GM12878 (cell line): Measurements from ENCODE around the gene DNAJB6. TPM values are rescaled to one million over a fixed set of nuclear protein-coding genes. Genes with fewer than 3 reads are reported as not detected.

Experiments used
- ATAC-seq: fragments of 200-7000 bp; cut with Tn5 transposase; 3 replicates; pipeline ENCODE4 v1.9.1; 2020; ENCODE audit warnings: mild to moderate bottlenecking, moderate library complexity
- BruUV-seq: library from RNA; stranded (reverse); fragments of 400-500 nt; replicated peaks from 2 replicates; lab custom pipeline; 2021; lab: Mats Ljungman, UMichigan
- CTCF ChIA-PET: fragments of 300-600 bp; sonication (Branson Sonifier 250); formaldehyde crosslinking; extraction: SDS; loops from one replicate; lab custom pipeline; 2021; ENCODE audit warnings: inconsistent platforms; lab: Yijun Ruan, JAX
- POLR2A ChIA-PET: fragments of 350-600 bp; formaldehyde crosslinking; extraction: SDS; loops from one replicate; lab custom pipeline; 2021; ENCODE audit warnings: inconsistent platforms; lab: Charles Lee
- RAD21 ChIA-PET: fragments of 300-600 bp; sonication (Branson Sonifier 250); formaldehyde crosslinking; loops from one replicate; lab custom pipeline; 2023; ENCODE audit warnings: antibody characterized with exemption; ENCODE audit not compliant: unreplicated experiment; lab: Charles Lee
- SMC1A ChIA-PET: fragments of 300-600 bp; sonication (Branson Sonifier 250); formaldehyde crosslinking; loops from one replicate; lab custom pipeline; 2023; ENCODE audit not compliant: unreplicated experiment, uncharacterized antibody; lab: Charles Lee
- DNase-seq: peaks from one replicate; pipeline ENCODE4 v3.0.0-alpha.2; 2011; ENCODE audit warnings: low read depth, low spot score
- FAIRE-seq: peaks from 3 replicates; lab custom pipeline; 2011; peaks lifted over from hg19 to GRCh38; lab: Jason Lieb, UNC
- H2AFZ ChIP-seq: 2 replicates; pipeline ENCODE4 v1.6.0; 2011; ENCODE audit warnings: low read depth, low read length, control low read depth; ENCODE audit not compliant: control insufficient read depth
- H3K27ac ChIP-seq: 2 replicates; pipeline ENCODE4 v1.5.1; 2011; ENCODE audit warnings: control low read depth; ENCODE audit not compliant: control insufficient read depth, insufficient read depth
- H3K27me3 ChIP-seq, 2 experiments: replicated peaks in 1 of 2; 2 replicates each; pipeline versions ENCODE4 v1.6.0 to v1.6.1; 2011; ENCODE audit warnings: low read length in 1 of 2; ENCODE audit not compliant: control insufficient read depth in 2 of 2, insufficient read depth in 2 of 2
- H3K36me3 ChIP-seq, 2 experiments: 2 replicates each; pipeline ENCODE4 v1.5.1; 2011; ENCODE audit warnings: low read length in 1 of 2; ENCODE audit not compliant: control insufficient read depth in 2 of 2, insufficient read depth in 2 of 2
- H3K4me1 ChIP-seq: 2 replicates; pipeline ENCODE4 v1.6.1; 2011; ENCODE audit warnings: mild to moderate bottlenecking, low read length, moderate library complexity, mixed read lengths; ENCODE audit not compliant: control insufficient read depth, insufficient read depth
- H3K4me2 ChIP-seq: 2 replicates; pipeline ENCODE4 v1.6.0; 2011; ENCODE audit warnings: control low read depth; ENCODE audit not compliant: control insufficient read depth, insufficient read depth
- H3K4me3 ChIP-seq: fragments of 200-600 bp; sonication (generic); 2 replicates; pipeline ENCODE4 v1.5.1; 2016
- H3K79me2 ChIP-seq: 2 replicates; pipeline ENCODE4 v1.6.0; 2011; ENCODE audit warnings: low read length; ENCODE audit not compliant: control insufficient read depth, insufficient read depth
- H3K9ac ChIP-seq: 2 replicates; pipeline ENCODE4 v1.8.0; 2011; ENCODE audit warnings: low read length, control low read depth, mixed read lengths; ENCODE audit not compliant: control insufficient read depth, insufficient read depth
- H3K9me3 ChIP-seq: replicated peaks from 3 replicates; pipeline ENCODE4 v1.5.1; 2011; ENCODE audit warnings: mild to moderate bottlenecking, low read length; ENCODE audit not compliant: control insufficient read depth, insufficient read depth
- H4K20me1 ChIP-seq: 2 replicates; pipeline ENCODE4 v1.6.0; 2011; ENCODE audit not compliant: control insufficient read depth, insufficient read depth
- CBX3 ChIP-seq: fragments of 200-600 bp; sonication (generic); IDR thresholded peaks from 2 replicates; pipeline ENCODE4 v1.6.1; 2016; ENCODE audit warnings: low read depth, borderline replicate concordance
- EGR1 ChIP-seq, 2 experiments: IDR thresholded peaks; 1 replicate in 1 of 2; 2 replicates in 1 of 2; pipeline ENCODE4 v1.6.1; 2011 to 2012; ENCODE audit warnings: low read depth in 2 of 2, low read length in 2 of 2, borderline replicate concordance in 1 of 2, mild to moderate bottlenecking in 1 of 2, moderate library complexity in 1 of 2
- GATAD2B ChIP-seq: fragments of 450-650 bp; conservative IDR thresholded peaks from 2 replicates; pipeline ENCODE4 v1.6.1; 2017; ENCODE audit warnings: low read depth, mild to moderate bottlenecking, moderate library complexity
- NFXL1 ChIP-seq: fragments of 450-650 bp; IDR thresholded peaks from 2 replicates; pipeline ENCODE4 v1.6.1; 2017; ENCODE audit warnings: antibody characterized with exemption, mild to moderate bottlenecking, borderline replicate concordance
- RAD21 ChIP-seq: IDR thresholded peaks from 2 replicates; pipeline ENCODE4 v1.6.1; 2011; ENCODE audit warnings: mild to moderate bottlenecking, low read depth, low read length, moderate library complexity; ENCODE audit not compliant: insufficient read depth
- SIN3A ChIP-seq: IDR thresholded peaks from 2 replicates; pipeline ENCODE4 v1.6.1; 2012; ENCODE audit warnings: low read depth, low read length, improper control_type of control experiment
- TARDBP ChIP-seq: IDR thresholded peaks from 2 replicates; pipeline ENCODE4 v1.6.1; 2016; ENCODE audit warnings: borderline replicate concordance
- WGBS: methylation state at CpG from one replicate; pipeline ENCODE4 v1.1.6; 2016; ENCODE audit warnings: low lambda C conversion rate; ENCODE audit not compliant: insufficient replicate concordance, insufficient coverage; ENCODE audit errors: missing lambda C conversion rate; 5-methylcytosine and 5-hydroxymethylcytosine counted together
- in situ Hi-C: fragments of 300-500 bp; cut with MboI; formaldehyde crosslinking; loops from 9 replicates; pipeline ENCODE4 v1.14.3; 2018; ENCODE audit warnings: mixed read lengths
- intact Hi-C: fragments of 100-400 bp; cut with micrococcal nuclease; formaldehyde crosslinking; loops from one replicate; pipeline ENCODE4 v1.14.2; 2022; ENCODE audit not compliant: unreplicated experiment
- polyA plus RNA-seq, 11 experiments: library from polyadenylated mRNA; depleted of rRNA in 4 of 11; unstranded in 6 of 11; stranded (reverse) in 5 of 11; fragments of >200 nt; fragmentation: Nextera tagmentation in 4 of 11; fragmentation: Illumina TruSeq in 1 of 11; extraction: Ambion mirVana in 4 of 11; extraction: Trizol in 1 of 11; gene quantifications; 1 replicate in 1 of 11; 2 replicates in 10 of 11; pipeline versions ENCODE4 v1.2.1 to v1.2.3, GENCODE V29; 2011 to 2016; ENCODE audit warnings: inconsistent platforms in 2 of 11, missing spikeins in 2 of 11, low read depth in 1 of 11
- total RNA-seq, 4 experiments: library from RNA; depleted of rRNA in 3 of 4; stranded (reverse); fragments of >200 nt in 3 of 4; fragmentation: Illumina TruSeq in 1 of 4; extraction: Trizol in 1 of 4; gene quantifications; 2 replicates each; pipeline versions ENCODE4 v1.2.1 to v1.2.3, GENCODE V29; 2013 to 2021
- TF ChIP-seq, protein P1 (sequence below): fragments of 450-650 bp; IDR thresholded peaks from 2 replicates; pipeline ENCODE4 v1.6.1; 2016; ENCODE audit warnings: mild to moderate bottlenecking
- TF ChIP-seq, protein P2 (sequence below): fragments of 450-650 bp; IDR thresholded peaks from 2 replicates; pipeline ENCODE4 v1.6.1; 2018; ENCODE audit warnings: mild to moderate bottlenecking, low read depth, moderate library complexity; ENCODE audit not compliant: partially characterized antibody
- TF ChIP-seq, protein P3 (sequence below): fragments of 450-650 bp; formaldehyde crosslinking; IDR thresholded peaks from 2 replicates; pipeline ENCODE4 v1.4.0; 2020; ENCODE audit warnings: mild to moderate bottlenecking, moderate library complexity
- TF ChIP-seq, protein P4 (sequence below), 3 experiments: IDR thresholded peaks in 2 of 3; conservative IDR thresholded peaks in 1 of 3; 2 replicates each; pipeline ENCODE4 v1.5.1; 2011; ENCODE audit warnings: low read depth in 3 of 3, low read length in 3 of 3, mild to moderate bottlenecking in 3 of 3, control low read depth in 2 of 3, moderate library complexity in 2 of 3, inconsistent platforms in 1 of 3, mixed read lengths in 1 of 3; ENCODE audit not compliant: control insufficient read depth in 2 of 3, insufficient read depth in 1 of 3; ENCODE audit errors: extremely low read depth in 1 of 3

DNAJB6 gene
- total and polyA plus RNA-seq, 10 of the 15 experiments (the other 5 are each of a cell fraction or from before 2014, with no cell fraction given) = 34.5 to 117 (median 53.1) TPM

DNA sequence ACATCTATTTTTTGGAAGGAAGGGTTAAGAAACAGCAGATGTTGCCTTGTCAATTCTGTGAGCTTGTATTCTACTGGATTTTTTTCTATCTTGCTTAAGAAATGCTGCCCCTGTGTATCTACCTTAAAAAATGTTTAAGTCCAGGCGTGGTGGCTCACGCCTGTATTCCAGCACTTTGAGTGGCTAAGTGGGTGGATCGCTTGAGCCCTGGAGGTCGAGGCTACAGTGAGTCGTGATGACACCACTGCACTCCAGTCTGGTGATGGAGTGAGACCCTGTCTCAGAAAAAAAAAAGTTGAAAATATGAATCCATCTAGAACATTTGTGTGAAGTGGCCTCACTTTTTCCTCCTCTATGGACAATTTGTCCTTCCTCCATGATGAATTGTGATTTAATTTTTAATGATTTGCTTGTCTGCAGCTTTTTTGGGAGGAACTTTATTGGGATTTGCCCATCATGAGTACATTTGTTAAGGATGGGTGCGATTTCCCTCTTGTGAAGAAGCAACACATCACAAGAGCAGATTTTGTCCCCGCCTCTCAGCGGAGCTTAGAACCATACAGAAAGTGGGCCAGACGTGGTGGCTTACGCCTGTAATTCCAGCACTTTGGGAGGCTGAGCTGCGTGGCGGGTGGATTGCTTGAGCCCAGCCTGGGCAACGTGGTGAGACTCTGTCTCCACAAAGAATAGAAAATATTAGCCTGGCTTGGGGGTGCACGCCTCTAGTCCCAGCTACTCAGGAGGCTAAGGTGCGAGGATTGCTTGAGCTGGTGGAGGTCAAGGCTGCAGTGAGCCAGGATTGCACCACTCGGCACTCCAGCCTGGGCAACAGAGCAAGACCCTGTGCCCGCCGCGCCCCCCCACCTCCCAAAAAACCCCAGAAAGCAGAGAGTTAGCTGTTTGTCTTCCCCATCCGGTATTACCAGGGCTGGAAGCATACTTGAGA, 57.7 kb downstream of the DNAJB6 start (continued):
- TF ChIP-seq RAD21 (no peak), GATAD2B (no peak), TARDBP (no peak), CBX3 (no peak)
- TF ChIP-seq, protein P1, sequence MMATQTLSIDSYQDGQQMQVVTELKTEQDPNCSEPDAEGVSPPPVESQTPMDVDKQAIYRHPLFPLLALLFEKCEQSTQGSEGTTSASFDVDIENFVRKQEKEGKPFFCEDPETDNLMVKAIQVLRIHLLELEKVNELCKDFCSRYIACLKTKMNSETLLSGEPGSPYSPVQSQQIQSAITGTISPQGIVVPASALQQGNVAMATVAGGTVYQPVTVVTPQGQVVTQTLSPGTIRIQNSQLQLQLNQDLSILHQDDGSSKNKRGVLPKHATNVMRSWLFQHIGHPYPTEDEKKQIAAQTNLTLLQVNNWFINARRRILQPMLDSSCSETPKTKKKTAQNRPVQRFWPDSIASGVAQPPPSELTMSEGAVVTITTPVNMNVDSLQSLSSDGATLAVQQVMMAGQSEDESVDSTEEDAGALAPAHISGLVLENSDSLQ = no peak
- TF ChIP-seq, protein P2, sequence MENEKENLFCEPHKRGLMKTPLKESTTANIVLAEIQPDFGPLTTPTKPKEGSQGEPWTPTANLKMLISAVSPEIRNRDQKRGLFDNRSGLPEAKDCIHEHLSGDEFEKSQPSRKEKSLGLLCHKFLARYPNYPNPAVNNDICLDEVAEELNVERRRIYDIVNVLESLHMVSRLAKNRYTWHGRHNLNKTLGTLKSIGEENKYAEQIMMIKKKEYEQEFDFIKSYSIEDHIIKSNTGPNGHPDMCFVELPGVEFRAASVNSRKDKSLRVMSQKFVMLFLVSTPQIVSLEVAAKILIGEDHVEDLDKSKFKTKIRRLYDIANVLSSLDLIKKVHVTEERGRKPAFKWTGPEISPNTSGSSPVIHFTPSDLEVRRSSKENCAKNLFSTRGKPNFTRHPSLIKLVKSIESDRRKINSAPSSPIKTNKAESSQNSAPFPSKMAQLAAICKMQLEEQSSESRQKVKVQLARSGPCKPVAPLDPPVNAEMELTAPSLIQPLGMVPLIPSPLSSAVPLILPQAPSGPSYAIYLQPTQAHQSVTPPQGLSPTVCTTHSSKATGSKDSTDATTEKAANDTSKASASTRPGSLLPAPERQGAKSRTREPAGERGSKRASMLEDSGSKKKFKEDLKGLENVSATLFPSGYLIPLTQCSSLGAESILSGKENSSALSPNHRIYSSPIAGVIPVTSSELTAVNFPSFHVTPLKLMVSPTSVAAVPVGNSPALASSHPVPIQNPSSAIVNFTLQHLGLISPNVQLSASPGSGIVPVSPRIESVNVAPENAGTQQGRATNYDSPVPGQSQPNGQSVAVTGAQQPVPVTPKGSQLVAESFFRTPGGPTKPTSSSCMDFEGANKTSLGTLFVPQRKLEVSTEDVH = no peak
- TF ChIP-seq, all 136 proteins: peak for 0

DNA sequence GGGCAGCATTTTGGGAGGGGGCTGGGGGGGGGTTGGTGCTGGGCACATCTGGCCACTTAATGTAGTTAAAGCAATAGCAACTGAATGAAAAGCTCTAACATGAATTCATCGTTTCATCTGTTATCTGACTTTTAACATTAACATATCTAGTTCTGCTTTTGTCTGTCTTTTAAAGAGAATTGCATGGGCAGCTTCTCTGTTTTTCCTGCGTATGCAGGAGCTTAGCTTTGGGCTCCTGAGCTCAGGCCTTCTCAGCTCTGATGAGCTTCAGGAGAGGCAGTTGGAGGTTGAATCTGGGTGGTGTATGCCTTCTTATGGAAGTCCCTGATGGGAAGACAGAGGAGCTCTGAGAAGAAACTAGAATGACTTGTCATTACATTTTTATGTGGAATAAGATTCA, 58.4 kb downstream of the DNAJB6 start:
- no peak overlapping the region for H3K9ac ChIP-seq
- no peak for FAIRE-seq
- H2AFZ ChIP-seq = no peak overlapping the region
- peaks cover 13 to 15% of the 10 kb centered on the region in 2 experiments for H3K36me3 ChIP-seq
- no peak for ATAC-seq
- POLR2A ChIA-PET = no interaction called here
- no peaks in the 10 kb centered on the region for H3K27me3 ChIP-seq
- H3K79me2 ChIP-seq = no peaks in the 10 kb centered on the region; the same call in 1 of the 2 replicates
- H3K9me3 ChIP-seq = no peaks in the 10 kb centered on the region
- no peak overlapping the region for H3K4me3 ChIP-seq
- intact Hi-C loops (no loop called here), in situ Hi-C loops (no loop called here)
- 80% methylated on average over 2 of the region's 2 CpGs for WGBS
- RAD21 ChIA-PET = no interaction called here
- SMC1A ChIA-PET = no interaction called here
- H3K4me1 ChIP-seq = no peaks in the 10 kb centered on the region
- DNase-seq = no peak
- CTCF ChIA-PET = interaction anchor here (0.6 kb wide), 1 partner anchor 259 kb away, joined by 3 read pairs; no protein-coding TSS in a partner anchor
- no peak overlapping the region for H3K4me2 ChIP-seq
- BruUV-seq = no TSS peak
- no peaks in the 10 kb centered on the region for H4K20me1 ChIP-seq
- H3K27ac ChIP-seq = no peak overlapping the region
- TF ChIP-seq SIN3A (no peak), NFXL1 (no peak), EGR1 (IDR thresholded peaks at IDR 0.05; ENCODE audit: borderline replicate concordance in 1 of 2, low read depth in 2 of 2, low read length in 2 of 2) (no peak)
- TF ChIP-seq, protein P3, sequence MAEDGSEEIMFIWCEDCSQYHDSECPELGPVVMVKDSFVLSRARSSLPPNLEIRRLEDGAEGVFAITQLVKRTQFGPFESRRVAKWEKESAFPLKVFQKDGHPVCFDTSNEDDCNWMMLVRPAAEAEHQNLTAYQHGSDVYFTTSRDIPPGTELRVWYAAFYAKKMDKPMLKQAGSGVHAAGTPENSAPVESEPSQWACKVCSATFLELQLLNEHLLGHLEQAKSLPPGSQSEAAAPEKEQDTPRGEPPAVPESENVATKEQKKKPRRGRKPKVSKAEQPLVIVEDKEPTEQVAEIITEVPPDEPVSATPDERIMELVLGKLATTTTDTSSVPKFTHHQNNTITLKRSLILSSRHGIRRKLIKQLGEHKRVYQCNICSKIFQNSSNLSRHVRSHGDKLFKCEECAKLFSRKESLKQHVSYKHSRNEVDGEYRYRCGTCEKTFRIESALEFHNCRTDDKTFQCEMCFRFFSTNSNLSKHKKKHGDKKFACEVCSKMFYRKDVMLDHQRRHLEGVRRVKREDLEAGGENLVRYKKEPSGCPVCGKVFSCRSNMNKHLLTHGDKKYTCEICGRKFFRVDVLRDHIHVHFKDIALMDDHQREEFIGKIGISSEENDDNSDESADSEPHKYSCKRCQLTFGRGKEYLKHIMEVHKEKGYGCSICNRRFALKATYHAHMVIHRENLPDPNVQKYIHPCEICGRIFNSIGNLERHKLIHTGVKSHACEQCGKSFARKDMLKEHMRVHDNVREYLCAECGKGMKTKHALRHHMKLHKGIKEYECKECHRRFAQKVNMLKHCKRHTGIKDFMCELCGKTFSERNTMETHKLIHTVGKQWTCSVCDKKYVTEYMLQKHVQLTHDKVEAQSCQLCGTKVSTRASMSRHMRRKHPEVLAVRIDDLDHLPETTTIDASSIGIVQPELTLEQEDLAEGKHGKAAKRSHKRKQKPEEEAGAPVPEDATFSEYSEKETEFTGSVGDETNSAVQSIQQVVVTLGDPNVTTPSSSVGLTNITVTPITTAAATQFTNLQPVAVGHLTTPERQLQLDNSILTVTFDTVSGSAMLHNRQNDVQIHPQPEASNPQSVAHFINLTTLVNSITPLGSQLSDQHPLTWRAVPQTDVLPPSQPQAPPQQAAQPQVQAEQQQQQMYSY = no peak
- TF ChIP-seq, protein P4, sequence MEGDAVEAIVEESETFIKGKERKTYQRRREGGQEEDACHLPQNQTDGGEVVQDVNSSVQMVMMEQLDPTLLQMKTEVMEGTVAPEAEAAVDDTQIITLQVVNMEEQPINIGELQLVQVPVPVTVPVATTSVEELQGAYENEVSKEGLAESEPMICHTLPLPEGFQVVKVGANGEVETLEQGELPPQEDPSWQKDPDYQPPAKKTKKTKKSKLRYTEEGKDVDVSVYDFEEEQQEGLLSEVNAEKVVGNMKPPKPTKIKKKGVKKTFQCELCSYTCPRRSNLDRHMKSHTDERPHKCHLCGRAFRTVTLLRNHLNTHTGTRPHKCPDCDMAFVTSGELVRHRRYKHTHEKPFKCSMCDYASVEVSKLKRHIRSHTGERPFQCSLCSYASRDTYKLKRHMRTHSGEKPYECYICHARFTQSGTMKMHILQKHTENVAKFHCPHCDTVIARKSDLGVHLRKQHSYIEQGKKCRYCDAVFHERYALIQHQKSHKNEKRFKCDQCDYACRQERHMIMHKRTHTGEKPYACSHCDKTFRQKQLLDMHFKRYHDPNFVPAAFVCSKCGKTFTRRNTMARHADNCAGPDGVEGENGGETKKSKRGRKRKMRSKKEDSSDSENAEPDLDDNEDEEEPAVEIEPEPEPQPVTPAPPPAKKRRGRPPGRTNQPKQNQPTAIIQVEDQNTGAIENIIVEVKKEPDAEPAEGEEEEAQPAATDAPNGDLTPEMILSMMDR (IDR thresholded peaks at IDR 0.05 in 2 of 3, conservative IDR thresholded peaks at IDR 0.05 in 1 of 3; ENCODE audit: control insufficient read depth in 2 of 3, extremely low read depth in 1 of 3, insufficient read depth in 1 of 3, low read depth in 3 of 3, low read length in 3 of 3) = no peak
